ENCODE measurements around the gene DSPP. TPM values are rescaled to one million over a fixed set of nuclear protein-coding genes. Genes with fewer than 3 reads are reported as not detected.

The DSPP gene
- total RNA-seq, 6 experiments from 2014 or later: not detected

DNA sequence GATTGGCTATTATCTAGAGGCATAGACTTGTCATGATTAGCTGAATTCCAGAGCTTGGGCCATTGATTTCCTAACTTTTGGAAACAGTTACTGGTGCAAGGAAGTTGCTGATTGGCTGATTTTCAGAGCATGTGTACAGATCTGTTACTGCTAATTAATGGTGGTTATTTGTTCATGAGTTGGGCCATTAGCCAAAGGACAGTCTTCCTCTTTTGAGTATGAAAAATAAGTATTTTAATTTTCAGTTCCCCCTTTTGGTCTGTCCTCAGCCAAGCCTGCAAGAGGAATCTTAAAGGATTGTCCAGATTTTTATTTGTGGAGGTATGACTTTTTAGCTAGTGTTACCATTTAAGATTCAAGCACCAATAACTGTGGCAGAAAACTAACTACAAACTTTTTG lies 7.0 kb upstream of the DSPP start:
- H3K27me3 ChIP-seq: no peaks in the 10 kb centered on the region
- H3K36me3 ChIP-seq: no peaks in the 10 kb centered on the region
- no peak for TF ChIP-seq POLR2A (IDR thresholded peaks at IDR 0.05)
- TF ChIP-seq, protein P1, sequence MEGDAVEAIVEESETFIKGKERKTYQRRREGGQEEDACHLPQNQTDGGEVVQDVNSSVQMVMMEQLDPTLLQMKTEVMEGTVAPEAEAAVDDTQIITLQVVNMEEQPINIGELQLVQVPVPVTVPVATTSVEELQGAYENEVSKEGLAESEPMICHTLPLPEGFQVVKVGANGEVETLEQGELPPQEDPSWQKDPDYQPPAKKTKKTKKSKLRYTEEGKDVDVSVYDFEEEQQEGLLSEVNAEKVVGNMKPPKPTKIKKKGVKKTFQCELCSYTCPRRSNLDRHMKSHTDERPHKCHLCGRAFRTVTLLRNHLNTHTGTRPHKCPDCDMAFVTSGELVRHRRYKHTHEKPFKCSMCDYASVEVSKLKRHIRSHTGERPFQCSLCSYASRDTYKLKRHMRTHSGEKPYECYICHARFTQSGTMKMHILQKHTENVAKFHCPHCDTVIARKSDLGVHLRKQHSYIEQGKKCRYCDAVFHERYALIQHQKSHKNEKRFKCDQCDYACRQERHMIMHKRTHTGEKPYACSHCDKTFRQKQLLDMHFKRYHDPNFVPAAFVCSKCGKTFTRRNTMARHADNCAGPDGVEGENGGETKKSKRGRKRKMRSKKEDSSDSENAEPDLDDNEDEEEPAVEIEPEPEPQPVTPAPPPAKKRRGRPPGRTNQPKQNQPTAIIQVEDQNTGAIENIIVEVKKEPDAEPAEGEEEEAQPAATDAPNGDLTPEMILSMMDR (IDR thresholded peaks at IDR 0.05): no peak
- ATAC-seq (no peak), DNase-seq (no peak)
- no peaks in the 10 kb centered on the region for H3K9me3 ChIP-seq
- H3K4me1 ChIP-seq: no peaks in the 10 kb centered on the region
- intact Hi-C loops (cut with DNase I): no loop called here
- H3K4me3 ChIP-seq: no peak overlapping the region
- no peak overlapping the region for H3K27ac ChIP-seq

DNA sequence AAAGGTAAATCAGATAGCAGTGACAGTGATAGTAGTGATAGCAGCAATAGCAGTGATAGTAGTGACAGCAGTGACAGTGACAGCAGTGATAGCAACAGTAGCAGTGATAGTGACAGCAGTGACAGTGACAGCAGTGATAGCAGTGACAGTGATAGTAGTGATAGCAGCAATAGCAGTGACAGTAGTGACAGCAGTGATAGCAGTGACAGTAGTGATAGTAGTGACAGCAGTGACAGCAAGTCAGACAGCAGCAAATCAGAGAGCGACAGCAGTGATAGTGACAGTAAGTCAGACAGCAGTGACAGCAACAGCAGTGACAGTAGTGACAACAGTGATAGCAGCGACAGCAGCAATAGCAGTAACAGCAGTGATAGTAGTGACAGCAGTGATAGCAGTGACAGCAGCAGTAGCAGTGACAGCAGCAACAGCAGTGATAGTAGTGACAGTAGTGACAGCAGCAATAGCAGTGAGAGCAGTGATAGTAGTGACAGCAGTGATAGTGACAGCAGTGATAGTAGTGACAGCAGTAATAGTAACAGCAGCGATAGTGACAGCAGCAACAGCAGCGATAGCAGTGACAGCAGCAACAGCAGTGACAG lies 6.1 kb downstream of the DSPP start:
- intact Hi-C loops (cut with DNase I): no loop called here
- DNase-seq (no peak), ATAC-seq (no peak)
- Histone ChIP-seq H3K4me3 (no peak overlapping the region), H3K27me3 (no peaks in the 10 kb centered on the region), H3K36me3 (no peaks in the 10 kb centered on the region), H3K9me3 (no peaks in the 10 kb centered on the region), H3K4me1 (no peaks in the 10 kb centered on the region), H3K27ac (no peak overlapping the region)
- WGBS (ENCODE audit: insufficient coverage, low coverage, low lambda C conversion rate, missing lambda C conversion rate): 33% methylated on average over 1 of the region's 4 CpGs
- no peak for TF ChIP-seq POLR2A (IDR thresholded peaks at IDR 0.05)
- TF ChIP-seq, protein P1 (IDR thresholded peaks at IDR 0.05): no peak

DNA sequence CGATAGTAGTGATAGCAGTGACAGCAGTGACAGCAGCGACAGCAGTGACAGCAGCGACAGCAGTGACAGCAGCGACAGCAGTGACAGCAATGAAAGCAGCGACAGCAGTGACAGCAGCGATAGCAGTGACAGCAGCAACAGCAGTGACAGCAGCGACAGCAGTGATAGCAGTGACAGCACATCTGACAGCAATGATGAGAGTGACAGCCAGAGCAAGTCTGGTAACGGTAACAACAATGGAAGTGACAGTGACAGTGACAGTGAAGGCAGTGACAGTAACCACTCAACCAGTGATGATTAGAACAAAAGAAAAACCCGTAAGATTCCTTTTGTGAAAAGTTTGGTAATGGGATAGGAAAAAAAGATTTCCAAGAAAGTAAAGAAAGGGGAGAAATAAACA lies 7.9 kb downstream of the DSPP start:
- Histone ChIP-seq H3K27me3 (no peaks in the 10 kb centered on the region), H3K27ac (no peak overlapping the region), H3K4me3 (no peak overlapping the region), H3K9me3 (no peaks in the 10 kb centered on the region), H3K4me1 (no peaks in the 10 kb centered on the region), H3K36me3 (no peaks in the 10 kb centered on the region)
- WGBS (ENCODE audit: insufficient coverage, low coverage, low lambda C conversion rate, missing lambda C conversion rate): 60% methylated on average over 9 of the region's 9 CpGs
- intact Hi-C loops (cut with DNase I): no loop called here
- no peak for DNase-seq
- ATAC-seq: no peak
- TF ChIP-seq POLR2A (IDR thresholded peaks at IDR 0.05): no peak
- TF ChIP-seq, protein P1 (IDR thresholded peaks at IDR 0.05): no peak

DNA sequence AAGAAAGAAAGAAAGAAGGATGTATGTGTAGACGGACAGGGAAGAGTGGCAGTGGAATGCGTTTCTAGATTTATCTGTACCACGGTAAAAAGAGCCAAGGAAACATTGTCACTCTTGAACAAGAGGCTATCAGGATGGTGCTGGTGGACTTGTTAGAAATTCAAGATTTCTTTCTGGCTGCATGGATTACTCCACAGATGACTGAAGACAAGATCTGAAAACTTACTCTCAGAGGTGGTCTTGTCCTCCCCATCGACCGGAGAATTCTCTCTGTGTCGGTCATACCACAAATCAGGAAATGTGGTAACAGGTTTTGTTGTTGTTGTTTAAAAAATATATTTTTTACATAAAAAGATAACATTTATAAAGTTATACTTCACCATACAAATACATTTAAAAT lies 11.8 kb downstream of the DSPP start:
- no peak for TF ChIP-seq POLR2A (IDR thresholded peaks at IDR 0.05)
- TF ChIP-seq, protein P1 (IDR thresholded peaks at IDR 0.05): no peak
- Histone ChIP-seq H3K27ac (no peak overlapping the region), H3K4me1 (no peaks in the 10 kb centered on the region), H3K36me3 (no peaks in the 10 kb centered on the region), H3K9me3 (no peaks in the 10 kb centered on the region), H3K27me3 (no peaks in the 10 kb centered on the region), H3K4me3 (no peak overlapping the region)
- ATAC-seq (no peak), DNase-seq (no peak)
- intact Hi-C loops (cut with DNase I): no loop called here
- WGBS (ENCODE audit: insufficient coverage, low coverage, low lambda C conversion rate, missing lambda C conversion rate): 83% methylated on average over 6 of the region's 6 CpGs

DNA sequence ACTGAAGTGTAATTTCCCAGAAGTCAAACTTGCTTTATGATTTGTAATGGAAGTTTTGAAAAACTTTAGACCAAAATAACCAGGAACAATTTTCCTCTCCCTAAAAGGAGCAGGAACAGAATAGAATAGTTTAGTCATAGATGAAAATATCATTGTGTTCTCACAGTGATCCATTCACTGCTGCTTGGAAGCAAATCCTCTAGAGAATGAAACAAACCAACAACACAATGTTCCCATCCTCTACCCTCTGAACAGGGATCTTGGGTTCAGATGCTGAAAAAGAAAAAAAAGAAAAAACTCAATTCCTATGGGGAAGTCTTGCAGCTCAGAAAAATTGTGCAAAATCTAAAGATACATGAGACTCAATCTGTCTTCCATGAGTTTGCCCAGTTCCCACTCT lies 12.2 kb downstream of the DSPP start:
- no peaks in the 10 kb centered on the region for H3K36me3 ChIP-seq
- H3K4me1 ChIP-seq: no peaks in the 10 kb centered on the region
- DNase-seq (no peak), ATAC-seq (no peak)
- no peak overlapping the region for H3K27ac ChIP-seq
- intact Hi-C loops (cut with DNase I): no loop called here
- H3K9me3 ChIP-seq: no peaks in the 10 kb centered on the region
- no peak for TF ChIP-seq POLR2A (IDR thresholded peaks at IDR 0.05)
- TF ChIP-seq, protein P1 (IDR thresholded peaks at IDR 0.05): no peak
- H3K4me3 ChIP-seq: no peak overlapping the region
- H3K27me3 ChIP-seq: no peaks in the 10 kb centered on the region

All from right lobe of liver (tissue), 6 donors.